HG03095 (cell line): ENCODE results near the gene MCM7.

Experiments
- ATAC-seq: cut with Tn5 transposase; IDR thresholded peaks from one replicate; pipeline ENCODE4 v1.9.1; 2021; ENCODE audit warnings: moderate library complexity; ENCODE audit not compliant: unreplicated experiment

Gene MCM7

DNA sequence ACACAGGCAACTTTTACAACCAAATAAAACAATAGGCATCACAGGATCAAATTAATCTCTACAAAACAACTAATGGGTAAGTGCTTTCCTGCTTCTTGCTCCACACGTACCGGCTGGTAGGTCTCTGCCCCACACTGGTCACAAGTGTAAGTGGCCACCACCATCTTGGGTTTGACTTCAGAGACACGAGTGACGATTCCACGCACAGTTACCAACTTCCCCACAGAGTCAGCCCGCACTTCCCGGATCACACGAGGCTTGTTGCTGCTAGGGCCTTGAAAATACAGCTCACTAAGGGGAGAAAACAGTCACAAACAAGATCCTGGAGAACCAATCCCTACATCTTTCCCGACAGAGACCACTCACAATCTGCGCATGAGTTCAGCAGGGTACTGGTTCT is 2.3 kb downstream of the MCM7 start:
- no peak for ATAC-seq

DNA sequence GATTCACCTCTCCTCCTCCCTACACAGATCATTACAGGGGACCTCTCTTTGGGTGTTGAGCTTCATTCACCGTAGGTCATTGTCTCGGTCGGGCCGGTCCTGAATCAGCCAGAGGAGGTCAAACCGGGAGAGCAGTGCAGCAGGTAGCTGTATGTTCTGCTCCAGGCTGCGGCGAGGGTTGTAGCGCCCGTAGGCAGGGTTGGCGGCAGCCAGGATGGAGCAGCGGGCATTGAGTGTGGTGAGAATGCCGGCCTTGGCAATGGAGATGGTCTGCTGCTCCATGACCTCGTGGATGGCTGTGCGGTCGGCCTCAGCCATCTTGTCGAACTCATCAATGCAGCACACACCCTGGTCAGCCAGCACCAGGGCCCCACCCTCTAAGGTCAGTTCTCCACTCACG is 5.5 kb downstream of the MCM7 start:
- no peak for ATAC-seq

DNA sequence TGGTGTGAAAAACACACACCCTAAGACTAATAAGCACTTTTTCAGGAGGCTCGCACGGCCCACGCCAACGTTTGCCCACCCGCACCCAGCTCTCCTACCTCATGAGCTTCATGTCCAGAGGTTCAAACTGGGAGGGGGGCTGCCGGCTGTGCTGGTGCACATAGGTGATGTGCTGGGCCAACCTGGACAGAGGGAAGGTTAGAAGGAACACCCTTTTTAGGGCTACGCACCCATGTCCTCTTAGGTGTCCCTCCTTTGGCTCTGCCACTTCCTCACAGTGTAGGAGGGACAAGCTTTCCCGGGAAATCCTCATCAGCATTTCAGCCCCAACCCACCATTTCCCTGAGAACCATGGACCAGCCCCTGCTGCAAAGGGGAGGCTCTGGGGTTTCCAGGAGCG is 5.9 kb downstream of the MCM7 start:
- no peak for ATAC-seq

DNA sequence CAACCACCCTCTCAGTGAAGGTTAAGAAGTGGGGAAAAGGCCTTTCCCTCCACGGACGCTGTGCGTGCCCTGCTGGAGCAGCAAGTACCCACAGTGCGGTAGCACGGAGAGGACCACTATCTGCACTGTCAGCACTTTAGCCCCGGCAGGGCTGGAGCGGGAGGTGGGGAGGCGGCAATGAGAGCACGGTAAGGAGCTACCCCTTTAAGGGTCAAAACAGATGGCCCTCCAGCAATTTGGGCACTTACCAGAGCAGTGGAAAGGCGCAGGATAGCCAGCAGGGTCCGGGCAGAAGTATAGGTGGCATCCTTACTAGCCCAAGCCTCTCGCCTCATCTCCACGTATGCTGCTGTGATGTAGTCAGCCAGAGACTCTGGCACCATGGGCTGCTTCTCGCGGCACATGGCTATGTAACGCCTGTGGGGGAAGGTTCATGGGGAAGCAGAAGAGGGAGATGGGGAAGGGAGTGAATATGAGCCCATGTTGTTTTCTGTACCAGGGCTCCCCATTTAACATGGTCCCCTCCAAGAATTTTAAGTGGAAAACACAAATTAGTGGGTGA is 7.2 kb downstream of the MCM7 start:
- no peak for ATAC-seq

DNA sequence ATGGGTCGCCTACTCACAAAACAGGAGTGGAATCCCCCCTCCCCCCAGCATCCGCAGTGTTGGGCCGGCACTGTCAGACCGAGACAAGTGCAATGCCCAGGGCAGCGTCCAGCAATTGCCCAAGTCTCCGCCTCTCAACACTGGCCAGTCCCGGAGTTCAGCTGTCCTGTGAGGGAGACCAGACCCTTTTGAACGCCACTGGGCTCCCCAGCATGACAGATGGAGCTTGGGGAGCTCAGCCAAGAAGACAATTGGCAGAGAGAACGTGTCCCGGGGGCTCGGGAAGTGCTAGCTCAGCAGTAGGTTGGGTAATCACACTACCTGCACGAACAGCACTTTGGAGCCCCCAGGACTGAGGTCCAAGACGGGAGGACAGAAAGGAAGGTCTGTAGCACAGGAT is 7.7 kb downstream of the MCM7 start:
- no peak for ATAC-seq

DNA sequence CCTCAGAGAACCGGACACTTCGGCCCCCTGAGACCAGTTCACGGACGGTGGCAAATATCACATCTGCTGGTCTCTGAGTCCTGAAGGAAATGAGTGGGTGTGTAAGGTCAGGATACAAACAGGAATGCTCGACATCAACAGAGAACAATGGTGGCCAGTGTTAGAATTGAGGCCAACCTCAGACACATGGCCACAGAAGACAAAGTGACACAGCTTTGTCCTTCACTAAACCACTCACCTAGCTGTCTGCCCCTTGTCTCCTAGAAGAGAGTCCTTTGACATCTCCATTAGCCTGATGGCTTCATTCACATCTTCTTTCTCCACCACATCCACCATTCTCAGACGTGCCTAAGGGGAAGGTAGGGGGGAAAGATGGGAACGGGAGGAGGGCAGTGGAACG is 8.1 kb downstream of the MCM7 start:
- no peak for ATAC-seq

DNA sequence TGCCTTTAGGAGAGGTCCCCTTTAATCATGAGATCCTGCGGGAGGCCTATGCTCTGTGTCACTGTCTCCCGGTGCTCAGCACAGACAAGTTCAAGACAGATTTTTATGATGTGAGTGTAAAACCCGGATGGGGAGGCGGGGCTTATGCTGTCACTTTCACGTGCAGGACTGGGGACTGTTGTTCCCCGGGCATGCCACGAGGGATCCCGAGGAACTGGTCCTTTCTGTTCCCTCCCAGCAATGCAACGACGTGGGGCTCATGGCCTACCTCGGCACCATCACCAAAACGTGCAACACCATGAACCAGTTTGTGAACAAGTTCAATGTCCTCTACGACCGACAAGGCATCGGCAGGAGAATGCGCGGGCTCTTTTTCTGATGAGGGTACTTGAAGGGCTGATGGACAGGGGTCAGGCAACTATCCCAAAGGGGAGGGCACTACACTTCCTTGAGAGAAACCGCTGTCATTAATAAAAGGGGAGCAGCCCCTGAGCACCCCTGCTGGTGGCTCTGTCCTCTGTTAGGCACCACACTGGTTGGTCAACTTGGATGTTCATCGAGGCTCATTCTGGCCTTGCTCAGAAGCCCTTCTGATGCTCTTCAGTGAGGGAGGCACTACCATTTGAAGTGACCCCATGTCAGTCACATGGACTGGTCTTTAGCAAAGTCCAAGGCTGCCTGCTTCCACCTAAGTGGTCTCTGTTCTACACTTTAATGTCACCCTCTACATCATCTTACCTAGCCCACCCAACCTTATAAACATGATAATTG is 9.6 kb downstream of the MCM7 start:
- no peak for ATAC-seq

DNA sequence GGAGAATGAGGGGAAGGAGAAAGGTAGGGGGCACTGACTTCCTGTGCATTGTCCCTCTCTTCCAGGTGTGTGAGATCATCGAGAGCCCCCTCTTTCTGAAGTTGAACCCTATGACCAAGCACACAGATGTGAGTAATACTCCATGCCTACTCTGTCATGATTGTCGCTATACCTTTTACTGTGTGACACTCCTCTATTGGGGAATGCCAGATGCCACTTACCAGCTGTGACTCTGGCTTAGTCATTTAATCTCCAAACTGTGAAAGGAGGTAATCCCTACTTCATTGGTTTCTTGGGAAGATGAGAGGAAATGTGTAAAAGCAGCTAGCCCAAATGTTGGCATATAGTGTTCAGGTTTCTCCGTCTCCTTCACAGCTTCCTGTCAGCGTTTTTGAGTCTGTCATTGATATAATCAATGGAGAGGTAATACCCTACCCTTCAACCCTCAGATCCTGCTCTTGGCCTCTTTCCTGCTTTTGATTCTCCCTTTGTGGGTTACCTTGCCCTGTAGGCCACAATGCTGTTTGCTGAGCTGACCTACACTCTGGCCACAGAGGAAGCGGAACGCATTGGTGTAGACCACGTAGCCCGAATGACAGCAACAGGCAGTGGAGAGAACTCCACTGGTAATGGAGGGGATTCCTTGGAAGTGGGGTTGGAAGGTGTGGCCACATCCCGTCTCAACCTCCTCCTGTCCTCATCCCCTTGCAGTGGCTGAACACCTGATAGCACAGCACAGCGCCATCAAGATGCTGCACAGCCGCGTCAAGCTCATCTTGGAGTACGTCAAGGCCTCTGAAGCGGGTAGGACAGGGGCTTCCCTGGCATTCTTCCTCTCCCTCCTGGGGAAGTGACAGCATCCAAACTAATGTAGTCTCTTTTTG is 10.4 kb downstream of the MCM7 start:
- no peak for ATAC-seq

DNA sequence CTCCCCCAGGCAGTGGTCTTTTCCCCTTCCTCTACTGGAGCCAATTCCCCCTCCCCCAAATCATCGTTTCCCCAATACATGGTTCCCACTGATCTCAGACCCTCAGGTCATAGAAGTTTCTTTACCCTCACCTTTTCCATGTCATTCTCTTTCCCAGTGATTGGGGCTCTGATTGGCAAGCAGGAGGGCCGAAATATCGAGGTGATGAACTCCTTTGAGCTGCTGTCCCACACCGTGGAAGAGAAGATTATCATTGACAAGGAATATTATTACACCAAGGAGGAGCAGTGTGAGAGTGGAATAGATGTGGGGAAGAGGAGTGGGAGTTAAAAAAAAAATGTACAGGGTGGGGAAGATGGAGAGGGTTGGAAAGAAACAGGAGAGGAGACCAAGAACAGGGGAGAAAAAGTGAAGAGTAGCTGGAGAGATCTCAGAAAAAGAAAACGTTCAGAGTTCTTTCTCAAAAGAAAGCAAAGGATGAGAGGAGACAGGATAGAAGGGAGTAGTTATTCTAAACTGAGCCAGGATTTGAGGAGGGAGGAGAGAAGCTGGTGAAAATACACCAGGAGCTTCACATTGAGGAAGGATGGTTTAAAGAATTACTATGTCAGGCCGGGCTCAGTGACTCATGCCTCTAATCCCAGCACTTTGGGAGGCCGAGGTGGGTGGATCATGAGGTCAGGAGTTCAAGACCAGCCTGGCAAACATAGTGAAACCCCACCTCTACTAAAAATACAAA is 11.6 kb downstream of the MCM7 start:
- no peak for ATAC-seq

DNA sequence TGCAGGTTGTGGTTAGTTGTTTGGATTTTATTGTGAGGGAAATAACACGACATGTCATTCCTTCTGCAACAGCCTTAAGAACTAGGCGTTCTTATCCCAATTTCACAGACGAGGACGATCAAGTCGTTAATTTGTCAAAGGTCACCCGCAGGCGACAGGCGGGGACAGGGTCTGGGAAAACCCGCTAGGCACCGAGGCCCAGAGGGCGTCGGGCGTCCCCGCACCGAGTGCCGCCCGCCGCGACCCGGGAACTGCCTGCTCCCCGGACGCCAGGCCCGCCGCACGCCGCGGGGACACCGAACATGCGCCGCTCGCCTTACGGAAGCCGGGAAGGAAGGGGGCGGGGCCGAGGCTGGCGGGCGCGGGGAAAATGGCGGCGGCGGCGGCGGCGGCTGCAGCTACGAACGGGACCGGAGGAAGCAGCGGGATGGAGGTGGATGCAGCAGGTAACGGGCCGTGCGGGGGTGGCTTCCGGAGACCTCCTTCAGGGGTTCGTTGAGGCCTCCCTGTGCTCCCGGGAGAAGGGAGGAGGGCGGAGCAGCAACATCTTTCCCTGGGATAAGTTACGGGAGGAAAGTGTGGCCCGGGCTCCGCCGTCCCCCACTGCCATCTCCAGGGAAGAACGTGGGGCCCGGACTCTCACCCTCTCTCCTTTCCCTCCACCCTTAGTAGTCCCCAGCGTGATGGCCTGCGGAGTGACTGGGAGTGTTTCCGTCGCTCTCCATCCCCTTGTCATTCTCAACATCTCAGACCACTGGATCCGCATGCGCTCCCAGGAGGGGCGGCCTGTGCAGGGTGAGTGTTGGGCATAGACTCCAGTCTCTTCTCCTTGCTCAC is 12.4 kb downstream of the MCM7 start, which contains the start of gene COPS6:
COPS6 (plus strand) TSS at position 349 of the 837 bp plus-strand sequence; CDS start at position 371, 22 bp downstream.
- peak; percentile 44 for ATAC-seq

DNA sequence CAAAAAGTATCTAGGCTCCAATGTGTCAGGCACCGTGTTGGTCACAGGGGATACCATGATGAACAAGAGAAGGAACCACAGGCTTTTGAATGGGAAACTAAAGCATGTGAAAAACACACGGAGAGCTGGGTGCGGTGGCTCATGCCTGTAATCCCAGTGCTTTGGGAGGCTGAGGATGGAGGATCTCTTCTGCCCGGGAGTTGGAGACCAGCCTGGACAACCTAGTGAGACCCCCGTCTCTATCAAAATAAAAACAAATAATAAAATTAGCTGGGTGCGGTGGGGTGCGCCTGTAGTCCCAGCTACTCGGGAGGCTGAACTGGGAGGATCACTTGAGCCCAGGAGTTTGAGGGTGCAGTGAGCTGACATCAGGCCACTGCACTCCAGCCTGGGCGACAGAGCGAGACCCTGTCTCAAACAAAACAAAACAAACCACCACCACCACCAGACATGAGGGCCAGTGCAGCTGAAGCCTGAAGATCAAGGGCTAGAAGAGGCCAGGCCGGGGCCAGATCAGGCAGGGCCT is 13.0 kb downstream of the MCM7 start:
- no peak for ATAC-seq

DNA sequence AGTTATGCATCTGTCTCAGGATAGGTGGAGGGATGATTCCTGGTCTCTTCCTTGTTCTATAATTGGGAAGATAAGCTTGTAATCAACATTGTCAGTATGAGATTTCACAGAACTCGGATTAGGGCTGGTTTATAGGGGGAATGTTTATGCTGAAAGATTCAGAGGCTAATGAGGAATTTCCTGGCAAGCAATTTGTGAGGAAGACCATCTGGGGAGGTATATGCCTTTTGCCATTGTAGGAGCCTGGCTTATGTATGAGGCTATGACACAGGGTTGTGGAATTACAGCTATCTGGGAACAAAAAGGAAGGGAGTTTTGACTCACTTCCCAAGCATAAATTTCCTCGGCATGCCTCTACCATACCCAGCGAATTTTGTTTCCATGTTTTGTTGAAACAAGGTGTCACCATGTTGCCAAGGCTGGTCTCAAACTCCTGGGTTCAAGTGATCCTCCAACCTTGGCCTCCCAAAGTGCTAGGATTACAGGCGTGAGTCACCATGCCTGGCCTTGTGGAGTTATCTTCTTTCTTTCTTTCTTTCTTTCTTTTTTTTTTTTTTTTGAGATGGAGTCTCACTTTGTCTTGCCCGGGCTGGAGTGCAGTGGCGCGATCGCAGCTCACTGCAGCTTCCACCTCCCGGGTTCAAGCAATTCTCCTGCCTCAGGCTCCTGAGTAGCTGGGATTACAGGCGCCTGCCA is 14.0 kb downstream of the MCM7 start:
- ATAC-seq: no peak

DNA sequence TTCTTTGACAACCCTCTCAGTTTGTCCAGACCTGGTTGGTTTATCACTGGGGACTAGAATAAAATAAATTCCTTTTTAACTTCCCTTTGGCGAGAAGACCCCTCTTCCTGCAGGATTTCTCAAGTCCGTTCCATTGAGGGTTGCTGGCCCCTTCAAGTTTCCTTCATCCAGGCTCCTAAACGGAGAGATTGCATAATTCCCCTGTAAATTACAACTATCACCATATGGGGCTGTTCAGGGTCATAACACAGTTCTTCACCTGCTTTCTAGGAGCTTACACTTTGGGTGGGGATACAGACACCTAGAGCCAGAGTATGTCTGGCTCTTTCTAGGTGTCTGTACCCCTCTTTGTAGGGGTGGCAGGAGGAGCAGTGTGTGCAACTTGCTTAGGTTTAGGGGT is 15.7 kb downstream of the MCM7 start:
- ATAC-seq: no peak

DNA sequence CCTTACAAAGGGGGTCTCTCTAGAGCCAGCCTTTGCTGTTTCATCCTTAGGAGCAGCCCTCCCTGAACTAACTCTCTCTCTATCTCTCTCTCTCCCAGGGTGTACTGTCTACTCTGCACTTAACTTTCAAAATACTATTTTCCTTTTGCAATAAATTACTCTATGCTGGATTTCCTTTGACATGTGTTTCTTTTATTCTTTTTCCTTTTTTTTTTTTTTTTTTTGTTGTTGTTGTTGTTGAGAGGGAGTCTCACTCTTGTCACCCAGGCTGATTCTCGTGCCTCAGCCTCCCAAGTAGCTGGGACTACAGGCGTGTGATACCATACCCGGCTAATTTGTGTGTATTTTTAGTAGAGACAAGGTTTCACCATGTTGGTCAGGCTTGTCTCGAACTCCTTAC is 18.2 kb downstream of the MCM7 start:
- no peak for ATAC-seq

DNA sequence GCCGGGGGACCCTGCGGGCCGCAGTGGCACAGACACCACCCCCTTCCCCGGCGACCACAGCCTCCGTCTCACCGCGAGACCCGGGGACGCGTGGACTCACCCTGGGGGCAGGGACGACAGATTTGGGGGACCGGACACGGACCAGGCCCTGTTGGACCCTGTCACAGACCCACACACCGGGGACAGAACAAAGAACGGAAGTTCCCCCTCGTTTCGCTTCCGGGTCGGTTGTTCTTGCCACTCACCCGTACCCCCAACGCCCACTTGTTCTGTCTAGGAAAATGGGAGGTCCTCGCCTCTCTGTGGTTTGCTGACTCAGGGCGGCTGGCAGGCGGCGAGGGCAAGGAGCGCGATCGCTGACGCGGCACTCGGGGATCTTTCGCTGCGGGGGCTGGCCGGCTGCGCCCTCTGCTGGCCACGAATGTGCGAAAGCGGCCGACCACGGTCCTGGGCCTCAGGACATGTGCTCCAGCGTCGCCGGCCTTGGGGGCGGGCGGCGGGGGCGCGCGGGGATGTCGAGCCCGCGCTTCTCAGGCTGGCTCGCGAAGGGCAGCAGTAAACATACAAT is 19.6 kb downstream of the MCM7 start, which contains the start of gene ZNF3:
ZNF3 (minus strand) TSS at position 189 of the 568 bp plus-strand sequence. CDS start 4,366 bp downstream, outside the sequence.
- peak; percentile 74 for ATAC-seq

DNA sequence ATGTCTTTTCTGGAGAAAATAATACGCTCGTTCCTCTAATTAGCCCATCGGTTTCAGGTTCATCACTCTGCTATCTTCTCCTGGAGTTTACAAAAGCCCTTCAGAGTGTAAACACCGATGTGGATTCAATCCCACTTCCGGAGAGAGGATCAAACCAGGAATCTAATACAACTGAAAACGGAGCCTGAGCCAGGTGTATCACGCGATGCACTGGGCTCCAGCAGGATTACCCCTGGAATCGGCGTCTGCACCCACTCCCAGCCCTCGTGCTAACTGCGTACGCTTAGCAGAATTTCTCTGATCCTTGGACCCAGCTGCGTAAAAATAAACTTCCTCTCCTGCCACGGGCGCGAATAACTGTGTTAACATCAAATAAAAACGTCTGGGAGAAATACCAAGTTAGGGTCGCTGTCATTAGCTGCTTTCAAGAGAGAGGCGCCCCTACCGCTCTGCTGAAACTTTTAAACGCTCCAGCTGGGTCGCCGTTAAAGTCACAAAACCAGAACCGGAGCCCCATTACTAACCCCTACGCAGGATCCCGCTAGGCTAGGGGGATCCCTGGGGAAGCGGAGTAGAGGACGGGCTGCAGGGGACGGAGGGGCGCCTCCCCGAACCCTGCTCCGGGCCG is 20.2 kb downstream of the MCM7 start:
- ATAC-seq: peak; percentile 10

DNA sequence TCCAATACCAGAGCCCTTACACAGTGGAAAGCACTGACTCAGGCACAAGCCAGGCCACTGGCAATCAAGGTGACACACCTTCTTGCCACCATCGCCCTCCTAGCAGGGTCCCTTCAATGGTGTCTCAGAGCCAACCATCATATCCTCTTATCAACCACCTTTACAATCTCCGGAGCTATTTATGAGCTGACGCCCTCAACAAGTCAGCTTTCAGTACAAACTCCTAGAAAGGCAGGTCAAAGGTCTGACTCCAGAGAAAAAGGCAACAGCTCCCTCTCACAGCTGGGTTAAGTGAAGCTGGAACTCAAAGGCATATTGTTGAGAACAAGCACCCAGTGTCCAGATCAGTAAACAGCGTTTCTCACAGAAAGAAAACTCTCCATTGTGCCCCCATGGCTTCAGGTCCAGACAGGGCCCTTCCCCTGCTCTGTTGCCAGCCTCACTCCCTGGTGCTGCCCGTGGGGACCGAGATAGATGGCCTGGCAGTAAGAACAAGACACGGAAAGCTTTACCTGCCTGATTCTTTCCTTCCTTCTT is 22.1 kb downstream of the MCM7 start:
- ATAC-seq: no peak

DNA sequence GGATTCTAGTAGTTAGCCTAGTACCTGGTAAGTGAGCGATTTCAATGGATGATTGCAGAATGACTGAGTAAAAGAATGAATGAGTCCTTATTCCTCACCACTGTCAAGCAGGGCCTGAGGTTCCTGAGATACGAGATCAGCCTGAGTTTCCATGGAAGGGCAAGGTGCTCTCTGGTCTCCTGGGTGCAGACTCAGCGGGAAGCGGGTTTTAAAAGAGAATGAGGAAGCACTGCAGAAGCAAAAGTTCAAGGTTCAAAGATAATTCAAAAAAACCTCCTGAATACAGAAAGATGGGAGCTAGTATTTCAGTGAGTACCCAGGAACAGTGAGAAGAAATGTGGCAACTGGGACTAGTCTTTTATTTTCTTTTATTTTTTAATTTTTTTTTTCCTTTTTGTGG is 24.0 kb downstream of the MCM7 start:
- no peak for ATAC-seq
